NCI-H460 (cell line): ENCODE results near the gene TM4SF18. TPM values are rescaled to one million over a fixed set of nuclear protein-coding genes. Genes with fewer than 3 reads are reported as not detected.
"Not testable (repeated sequence)": the region's sequence is repeated elsewhere in the genome, so short reads cannot be mapped to it uniquely, and the experiment has no call there.

ENCODE experiments used
- DNase-seq: peaks from one replicate; pipeline ENCODE4 v3.0.0-alpha.2; 2016; ENCODE audit warnings: low read depth; ENCODE audit errors: extremely low read depth
- total RNA-seq: library from RNA; depleted of rRNA; stranded (reverse); fragments of >200 nt; shearing (Covaris generic); gene quantifications from 2 replicates; pipeline ENCODE4 v1.2.3, GENCODE V29; 2014

Gene TM4SF18
- total RNA-seq, 1 experiment from 2014 or later = 14.4 TPM

DNA sequence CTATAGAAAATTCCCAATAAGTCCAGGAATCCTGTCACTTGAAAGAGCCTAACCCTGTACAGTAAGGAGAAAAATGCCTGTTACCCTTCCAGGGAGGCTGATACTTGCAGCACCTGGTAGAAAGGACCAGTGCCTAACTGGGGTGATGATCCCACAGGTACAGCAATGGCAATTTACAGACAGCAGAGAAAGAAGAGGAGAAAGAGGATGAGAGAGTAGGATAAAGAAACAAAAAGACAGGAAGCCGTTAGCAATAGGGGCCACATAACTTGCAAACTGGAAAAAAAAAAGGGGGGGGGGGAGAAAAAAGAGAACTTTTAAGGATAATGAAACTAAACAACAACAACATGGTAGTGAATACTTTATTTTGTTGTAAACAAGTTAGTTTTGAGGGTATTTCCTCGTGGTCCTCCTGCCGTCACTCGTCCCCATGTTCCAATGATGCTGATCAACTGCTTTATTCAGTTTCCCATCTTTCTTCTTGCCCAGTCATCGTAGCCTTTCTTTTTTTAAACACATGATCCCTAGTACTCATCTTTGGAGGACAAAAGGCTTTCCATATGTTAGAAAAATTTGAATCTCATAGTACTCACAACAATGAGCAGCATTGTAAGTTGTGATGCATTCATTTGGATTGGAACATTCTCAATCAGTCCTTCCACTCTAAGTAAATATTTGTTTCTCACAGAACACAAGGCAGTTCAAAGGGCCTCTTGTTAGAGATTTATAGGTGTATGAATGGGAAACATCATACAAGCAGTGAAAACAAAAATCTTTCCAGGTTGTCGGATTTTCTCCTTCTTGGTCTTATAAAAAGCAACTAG, 35.5 kb upstream of the TM4SF18 start:
- DNase-seq = no peak

GRCh38 chr3:149368201-149368673, 34.8 kb upstream of the TM4SF18 start:
- no peak for DNase-seq

- no peak for DNase-seq
Observed at GRCh38 chr3:149366941-149367840, 33.8 kb upstream of the TM4SF18 start.

DNA sequence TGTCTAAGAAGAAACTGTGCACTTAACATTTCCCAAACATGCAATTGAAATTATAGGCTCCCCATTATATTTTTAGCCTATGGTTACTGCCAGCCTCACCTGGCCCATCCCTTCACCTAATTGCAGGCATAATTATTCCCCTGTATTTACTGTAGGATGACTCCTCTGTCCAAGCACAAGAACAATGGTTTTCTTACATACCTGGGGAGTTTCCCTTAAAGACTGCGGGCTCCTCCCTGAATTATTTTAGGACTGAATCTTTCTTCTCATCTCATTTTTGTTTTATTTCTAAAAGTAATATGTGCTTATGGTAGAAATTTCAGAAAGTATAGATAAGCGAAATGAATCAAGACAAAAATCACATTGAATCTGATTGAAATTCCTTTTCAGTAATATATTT, 32.6 kb upstream of the TM4SF18 start:
- DNase-seq = no peak

GRCh38 chr3:149364624-149365023, 31.2 kb upstream of the TM4SF18 start:
- DNase-seq = no peak

DNA sequence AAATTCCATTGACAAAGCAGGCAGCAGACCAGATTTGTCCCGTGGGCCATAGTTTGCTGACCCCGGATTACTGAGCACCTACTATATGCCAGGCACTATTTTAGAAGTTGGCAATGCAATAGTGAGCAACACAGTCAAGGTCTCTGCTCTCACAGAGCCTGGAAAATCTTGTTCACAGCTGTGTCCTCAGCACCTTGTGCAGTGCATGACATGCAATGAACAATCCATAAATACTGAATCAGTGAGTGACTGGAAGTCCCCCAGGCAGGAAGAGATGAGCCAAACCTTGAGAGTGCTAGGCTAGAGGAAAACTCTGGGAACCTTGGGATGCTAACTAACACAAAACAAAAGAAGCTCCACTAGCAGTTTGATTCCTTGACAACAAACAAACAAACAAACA, 29.6 kb upstream of the TM4SF18 start:
- DNase-seq = no peak

- DNase-seq = no peak
Observed at GRCh38 chr3:149362366-149362765, 28.9 kb upstream of the TM4SF18 start.

DNA sequence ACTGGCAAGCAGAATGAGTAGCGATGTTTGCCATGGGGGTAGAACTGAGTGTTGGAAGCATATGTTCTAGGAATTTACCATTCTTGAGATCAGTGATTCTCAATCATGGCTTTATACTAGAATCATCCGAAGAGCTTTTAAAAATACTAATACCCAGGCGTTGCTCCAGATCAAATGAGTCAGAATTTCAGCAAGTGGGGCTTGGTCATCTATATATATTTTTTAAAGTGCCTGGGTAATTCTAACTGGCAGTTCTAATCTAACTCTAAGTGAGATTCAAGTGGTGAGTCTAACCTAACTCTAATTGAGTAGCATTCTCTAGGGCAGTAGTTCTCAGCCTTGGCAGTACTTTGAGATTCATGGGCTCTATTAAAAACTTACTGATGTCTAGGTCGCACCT, 23.2 kb upstream of the TM4SF18 start:
- no peak for DNase-seq

DNA sequence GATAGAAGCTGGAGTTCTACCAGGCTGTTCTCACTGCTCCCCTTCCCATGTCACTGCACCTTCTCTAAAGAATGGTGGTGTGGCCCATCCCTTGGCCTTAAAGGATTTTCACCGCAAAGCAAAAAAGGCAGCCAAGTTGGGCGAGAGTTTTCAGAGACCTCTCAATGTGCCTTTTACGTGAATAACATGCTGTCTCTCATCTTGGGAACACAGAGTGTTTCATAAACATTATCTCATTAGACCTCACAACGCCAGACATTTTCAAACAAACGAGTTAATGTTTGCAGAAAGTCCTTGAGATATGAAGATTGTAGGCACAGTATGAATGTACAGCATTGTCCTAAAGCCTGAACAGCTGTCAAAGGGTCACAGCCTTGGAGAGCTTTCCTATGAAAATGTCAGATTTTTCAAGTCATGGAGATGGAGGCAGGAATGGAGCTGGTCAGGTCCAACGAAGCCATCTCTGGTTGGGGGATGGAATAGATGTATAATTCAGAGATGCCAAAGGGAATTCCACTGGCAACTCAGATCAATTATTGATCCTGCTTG, 22.7 kb upstream of the TM4SF18 start:
- DNase-seq = no peak

GRCh38 chr3:149353581-149354184, 20.2 kb upstream of the TM4SF18 start:
- no peak for DNase-seq

- peak; percentile 63 for DNase-seq
Observed at GRCh38 chr3:149352556-149352955, 19.1 kb upstream of the TM4SF18 start.

- no peak for DNase-seq
Observed at GRCh38 chr3:149343951-149344350, 10.5 kb upstream of the TM4SF18 start.

GRCh38 chr3:149342413-149343380, 9.3 kb upstream of the TM4SF18 start:
- no peak for DNase-seq

DNA sequence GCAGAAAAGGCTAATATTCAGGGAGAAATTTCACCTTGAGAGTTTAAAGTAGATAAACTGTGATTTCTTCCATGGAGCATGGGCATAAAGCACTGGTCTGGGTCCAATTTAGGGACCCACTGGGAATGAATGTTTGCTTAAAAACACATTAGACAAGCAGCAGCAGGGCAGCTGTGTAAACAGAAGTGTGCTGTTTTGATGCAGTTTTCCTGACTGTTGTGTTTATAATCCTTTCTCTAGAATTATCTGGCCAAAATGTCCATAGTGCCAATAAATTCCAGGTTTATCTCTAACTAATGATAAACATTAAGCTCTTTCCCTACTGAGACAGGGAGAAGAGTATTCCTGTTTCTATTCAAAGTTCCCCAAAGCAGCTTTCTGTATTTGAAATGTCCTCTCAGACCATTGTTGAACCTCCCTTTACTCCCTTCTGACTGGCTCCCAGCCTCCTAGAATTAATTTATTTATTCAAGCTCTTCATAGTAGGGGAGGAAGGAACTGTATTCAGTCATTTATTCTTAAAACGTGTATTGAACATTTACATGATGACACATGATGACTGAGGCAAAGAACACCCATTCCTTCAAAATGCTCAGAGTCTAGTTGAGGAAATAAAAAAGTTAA, 7.0 kb upstream of the TM4SF18 start:
- DNase-seq = no peak

- DNase-seq = peak; percentile 82
Observed at GRCh38 chr3:149339931-149340309, 6.5 kb upstream of the TM4SF18 start.

DNA sequence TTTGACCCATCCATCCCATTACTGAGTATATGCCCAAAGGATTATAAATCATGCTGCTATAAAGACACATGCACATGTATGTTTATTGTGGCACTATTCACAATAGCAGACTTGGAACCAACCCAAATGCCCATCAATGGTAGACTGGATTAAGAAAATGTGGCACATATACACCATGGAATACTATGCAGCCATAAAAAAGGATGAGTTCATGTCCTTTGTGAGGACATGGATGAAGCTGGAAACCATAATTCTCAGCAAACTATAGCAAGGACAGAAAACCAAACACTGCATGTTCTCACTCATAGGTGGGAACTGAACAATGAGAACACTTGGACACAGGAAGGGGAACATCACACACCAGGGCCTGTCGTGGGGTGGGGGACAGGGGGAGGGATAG, 4.0 kb upstream of the TM4SF18 start:
- not testable (repeated sequence) for DNase-seq

GRCh38 chr3:149336925-149337324, 3.5 kb upstream of the TM4SF18 start:
- DNase-seq = no peak

DNA sequence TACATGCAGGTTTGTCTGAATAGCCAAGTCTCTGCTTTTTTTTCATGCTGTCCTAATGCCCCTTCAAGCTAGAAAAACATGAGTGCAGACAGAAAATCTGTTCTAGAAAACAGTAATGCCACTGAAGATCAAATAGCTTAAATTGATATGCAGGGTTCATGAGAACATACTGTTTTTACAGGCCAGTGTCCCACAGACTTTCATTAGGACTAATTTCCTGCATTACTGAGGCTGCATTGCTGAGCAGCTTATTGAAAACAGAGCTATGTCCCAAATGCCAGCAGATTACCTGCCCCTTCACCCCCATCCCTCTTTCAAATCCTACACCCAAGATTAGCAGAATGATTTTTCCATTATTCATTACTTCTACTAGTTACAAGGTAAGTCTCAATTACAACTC, 665 bp downstream of the TM4SF18 start:
- no peak for DNase-seq

GRCh38 chr3:149332227-149332765, 1.1 kb downstream of the TM4SF18 start:
- no peak for DNase-seq
